ENCODE results near the gene TMEM263.

TMEM263 gene

DNA sequence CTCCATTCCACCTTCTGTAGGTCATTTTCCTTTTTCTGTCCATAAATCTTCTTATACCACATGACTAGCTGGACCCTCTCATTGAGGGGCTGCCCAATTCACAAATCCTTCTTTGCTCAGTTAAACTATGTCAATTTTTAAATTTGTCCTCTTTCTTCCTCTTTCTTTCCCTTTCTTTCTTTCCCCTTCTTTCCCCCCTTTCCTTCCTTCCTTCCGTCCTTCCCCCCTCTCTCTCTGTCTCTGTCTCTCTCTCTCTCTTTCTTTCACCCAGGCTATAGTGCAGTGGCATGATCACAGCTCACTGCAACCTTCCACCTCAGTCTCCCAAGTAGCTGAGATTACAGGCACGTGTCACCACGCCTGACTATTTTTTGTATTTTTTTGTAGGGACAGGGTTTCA, 47.1 kb upstream of the TMEM263 start:
- H3K4me2 ChIP-seq (ENCODE audit: low read length) = no peak overlapping the region

DNA sequence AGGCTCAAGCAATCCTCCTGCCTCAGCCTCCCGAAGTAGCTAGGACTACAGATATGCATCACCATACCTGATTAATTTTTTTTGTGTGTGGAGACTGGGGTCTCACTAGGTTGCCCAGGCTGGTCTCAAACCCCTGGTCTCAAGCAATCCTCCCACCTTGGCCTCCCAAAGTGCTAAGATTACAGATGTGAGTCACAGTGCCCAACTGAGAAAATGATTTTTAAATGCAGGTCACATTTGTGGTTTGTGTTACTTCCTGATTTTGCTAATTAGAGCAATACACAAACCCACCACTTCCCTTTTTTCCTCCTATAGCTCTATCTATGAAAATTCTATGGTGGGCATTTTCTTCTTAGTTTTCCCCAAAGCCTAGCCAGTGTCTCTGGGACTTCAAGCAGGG, 45.5 kb upstream of the TMEM263 start:
- Histone ChIP-seq H3K4me2 (ENCODE audit: low read length) (peak overlapping the region; percentile 68), H4K20me1 (ENCODE audit: insufficient read depth, low read length) (peaks cover 73% of the 10 kb centered on the region), H3K27ac (ENCODE audit: low read length) (no peak overlapping the region), H3K79me2 (ENCODE audit: low read length) (no peaks in the 10 kb centered on the region), H3K27me3 (ENCODE audit: low read depth, low read length) (peaks cover 82% of the 10 kb centered on the region), H3K4me3 (ENCODE audit: low read length) (peak overlapping the region; percentile 43; the same call in 1 of the 2 replicates), H3K36me3 (replicated peaks; ENCODE audit: low read depth, low read length) (no peaks in the 10 kb centered on the region), H3K4me1 (ENCODE audit: low read length) (peaks cover 26% of the 10 kb centered on the region), H3K9ac (ENCODE audit: low read length) (no peak overlapping the region), H2AFZ (ENCODE audit: low read depth, low read length) (no peak overlapping the region), H3K9me3 (ENCODE audit: insufficient read depth, low read length) (no peaks in the 10 kb centered on the region)
- TF ChIP-seq, protein P1, sequence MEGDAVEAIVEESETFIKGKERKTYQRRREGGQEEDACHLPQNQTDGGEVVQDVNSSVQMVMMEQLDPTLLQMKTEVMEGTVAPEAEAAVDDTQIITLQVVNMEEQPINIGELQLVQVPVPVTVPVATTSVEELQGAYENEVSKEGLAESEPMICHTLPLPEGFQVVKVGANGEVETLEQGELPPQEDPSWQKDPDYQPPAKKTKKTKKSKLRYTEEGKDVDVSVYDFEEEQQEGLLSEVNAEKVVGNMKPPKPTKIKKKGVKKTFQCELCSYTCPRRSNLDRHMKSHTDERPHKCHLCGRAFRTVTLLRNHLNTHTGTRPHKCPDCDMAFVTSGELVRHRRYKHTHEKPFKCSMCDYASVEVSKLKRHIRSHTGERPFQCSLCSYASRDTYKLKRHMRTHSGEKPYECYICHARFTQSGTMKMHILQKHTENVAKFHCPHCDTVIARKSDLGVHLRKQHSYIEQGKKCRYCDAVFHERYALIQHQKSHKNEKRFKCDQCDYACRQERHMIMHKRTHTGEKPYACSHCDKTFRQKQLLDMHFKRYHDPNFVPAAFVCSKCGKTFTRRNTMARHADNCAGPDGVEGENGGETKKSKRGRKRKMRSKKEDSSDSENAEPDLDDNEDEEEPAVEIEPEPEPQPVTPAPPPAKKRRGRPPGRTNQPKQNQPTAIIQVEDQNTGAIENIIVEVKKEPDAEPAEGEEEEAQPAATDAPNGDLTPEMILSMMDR (IDR thresholded peaks at IDR 0.05; ENCODE audit: low read depth, low read length) = no peak
- peak; percentile 93 for TF ChIP-seq EZH2phosphoT487 (IDR thresholded peaks at IDR 0.05; ENCODE audit: low read depth)

More for the DNA sequence above, 47.1 kb upstream of the TMEM263 start:
- H3K27ac ChIP-seq (ENCODE audit: low read length) = no peak overlapping the region
- H3K27me3 ChIP-seq (ENCODE audit: low read depth, low read length) = peaks cover 82% of the 10 kb centered on the region
- no peak overlapping the region for H3K9ac ChIP-seq (ENCODE audit: low read length)
- H4K20me1 ChIP-seq (ENCODE audit: insufficient read depth, low read length) = peaks cover 61% of the 10 kb centered on the region
- H3K4me1 ChIP-seq (ENCODE audit: low read length) = peaks cover 26% of the 10 kb centered on the region
- no peaks in the 10 kb centered on the region for H3K9me3 ChIP-seq (ENCODE audit: insufficient read depth, low read length)
- no peak overlapping the region for H2AFZ ChIP-seq (ENCODE audit: low read depth, low read length)
- TF ChIP-seq, protein P1 (IDR thresholded peaks at IDR 0.05; ENCODE audit: low read depth, low read length) = no peak
- no peak for TF ChIP-seq EZH2phosphoT487 (IDR thresholded peaks at IDR 0.05; ENCODE audit: low read depth)
- H3K36me3 ChIP-seq (replicated peaks; ENCODE audit: low read depth, low read length) = no peaks in the 10 kb centered on the region
- no peaks in the 10 kb centered on the region for H3K79me2 ChIP-seq (ENCODE audit: low read length)
- no peak overlapping the region for H3K4me3 ChIP-seq (ENCODE audit: low read length)

GRCh38 chr12:106911581-106911980, 44.1 kb upstream of the TMEM263 start:
- Histone ChIP-seq H3K4me1 (ENCODE audit: low read length) (peaks cover 26% of the 10 kb centered on the region), H3K79me2 (ENCODE audit: low read length) (no peaks in the 10 kb centered on the region), H3K4me2 (ENCODE audit: low read length) (peak overlapping the region; percentile 68), H3K36me3 (replicated peaks; ENCODE audit: low read depth, low read length) (no peaks in the 10 kb centered on the region), H3K4me3 (ENCODE audit: low read length) (peak overlapping the region; percentile 16; the same call in 1 of the 2 replicates), H3K9me3 (ENCODE audit: insufficient read depth, low read length) (no peaks in the 10 kb centered on the region), H3K27ac (ENCODE audit: low read length) (no peak overlapping the region), H4K20me1 (ENCODE audit: insufficient read depth, low read length) (peaks cover 78% of the 10 kb centered on the region), H2AFZ (ENCODE audit: low read depth, low read length) (no peak overlapping the region), H3K27me3 (ENCODE audit: low read depth, low read length) (peaks cover 84% of the 10 kb centered on the region), H3K9ac (ENCODE audit: low read length) (no peak overlapping the region)
- TF ChIP-seq, protein P1 (IDR thresholded peaks at IDR 0.05; ENCODE audit: low read depth, low read length) = no peak
- TF ChIP-seq EZH2phosphoT487 (IDR thresholded peaks at IDR 0.05; ENCODE audit: low read depth) = no peak

DNA sequence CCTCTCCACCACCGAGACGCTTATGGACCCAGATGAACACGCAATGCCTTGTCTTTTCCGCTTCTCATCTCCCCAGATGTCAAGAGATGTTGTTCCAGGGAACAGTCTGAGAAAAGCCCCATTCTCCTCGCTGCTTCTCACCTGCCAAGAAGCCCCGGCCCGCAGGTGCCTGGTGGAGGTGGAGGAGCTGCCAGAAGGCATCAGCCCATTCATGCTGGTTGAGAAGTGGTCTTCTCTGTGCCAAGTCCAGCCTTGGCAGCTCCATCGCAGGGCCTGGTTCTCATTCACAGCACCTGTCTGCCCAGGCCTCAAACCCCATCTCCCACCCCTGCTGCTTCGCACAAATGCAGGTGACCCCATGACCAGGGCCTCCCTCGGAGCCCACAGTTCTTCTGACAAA, 42.3 kb upstream of the TMEM263 start:
- H3K4me3 ChIP-seq (ENCODE audit: low read length) = no peak overlapping the region
- H2AFZ ChIP-seq (ENCODE audit: low read depth, low read length) = no peak overlapping the region
- H4K20me1 ChIP-seq (ENCODE audit: insufficient read depth, low read length) = peaks cover 71% of the 10 kb centered on the region
- TF ChIP-seq, protein P1 (IDR thresholded peaks at IDR 0.05; ENCODE audit: low read depth, low read length) = no peak
- no peak for TF ChIP-seq EZH2phosphoT487 (IDR thresholded peaks at IDR 0.05; ENCODE audit: low read depth)
- H3K79me2 ChIP-seq (ENCODE audit: low read length) = no peaks in the 10 kb centered on the region
- H3K4me2 ChIP-seq (ENCODE audit: low read length) = no peak overlapping the region
- H3K9me3 ChIP-seq (ENCODE audit: insufficient read depth, low read length) = no peaks in the 10 kb centered on the region
- H3K4me1 ChIP-seq (ENCODE audit: low read length) = peaks cover 21% of the 10 kb centered on the region
- no peaks in the 10 kb centered on the region for H3K36me3 ChIP-seq (replicated peaks; ENCODE audit: low read depth, low read length)
- H3K27me3 ChIP-seq (ENCODE audit: low read depth, low read length) = peaks cover 82% of the 10 kb centered on the region
- H3K27ac ChIP-seq (ENCODE audit: low read length) = no peak overlapping the region
- no peak overlapping the region for H3K9ac ChIP-seq (ENCODE audit: low read length)
